ENCODE data around the gene FXYD5.
"Not testable (repeated sequence)": the region's sequence is repeated elsewhere in the genome, so short reads cannot be mapped to it uniquely, and the experiment has no call there.

DNA sequence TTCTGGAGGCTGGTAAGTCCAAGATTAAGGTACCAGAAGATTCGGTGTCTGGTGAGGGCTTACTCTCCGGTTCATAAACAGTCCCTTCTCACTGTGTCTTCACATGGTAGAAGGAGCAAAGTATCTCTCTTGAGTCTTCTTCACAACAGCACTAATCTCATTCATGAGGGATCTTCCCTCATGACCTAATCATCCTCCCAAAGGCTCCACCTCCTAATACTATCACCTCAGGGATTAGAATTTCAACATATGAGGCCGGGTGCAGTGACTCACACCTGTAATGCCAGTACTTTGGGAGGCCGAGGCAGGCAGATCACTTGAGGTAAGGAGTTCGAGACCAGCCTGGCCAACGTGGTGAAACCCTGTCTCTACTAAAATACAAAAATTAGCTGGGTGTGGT, 42.3 kb downstream of the FXYD5 start:
- TF ChIP-seq, protein P1, sequence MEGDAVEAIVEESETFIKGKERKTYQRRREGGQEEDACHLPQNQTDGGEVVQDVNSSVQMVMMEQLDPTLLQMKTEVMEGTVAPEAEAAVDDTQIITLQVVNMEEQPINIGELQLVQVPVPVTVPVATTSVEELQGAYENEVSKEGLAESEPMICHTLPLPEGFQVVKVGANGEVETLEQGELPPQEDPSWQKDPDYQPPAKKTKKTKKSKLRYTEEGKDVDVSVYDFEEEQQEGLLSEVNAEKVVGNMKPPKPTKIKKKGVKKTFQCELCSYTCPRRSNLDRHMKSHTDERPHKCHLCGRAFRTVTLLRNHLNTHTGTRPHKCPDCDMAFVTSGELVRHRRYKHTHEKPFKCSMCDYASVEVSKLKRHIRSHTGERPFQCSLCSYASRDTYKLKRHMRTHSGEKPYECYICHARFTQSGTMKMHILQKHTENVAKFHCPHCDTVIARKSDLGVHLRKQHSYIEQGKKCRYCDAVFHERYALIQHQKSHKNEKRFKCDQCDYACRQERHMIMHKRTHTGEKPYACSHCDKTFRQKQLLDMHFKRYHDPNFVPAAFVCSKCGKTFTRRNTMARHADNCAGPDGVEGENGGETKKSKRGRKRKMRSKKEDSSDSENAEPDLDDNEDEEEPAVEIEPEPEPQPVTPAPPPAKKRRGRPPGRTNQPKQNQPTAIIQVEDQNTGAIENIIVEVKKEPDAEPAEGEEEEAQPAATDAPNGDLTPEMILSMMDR (conservative IDR thresholded peaks at IDR 0.05 in 1 of 2, IDR thresholded peaks at IDR 0.05 in 1 of 2; ENCODE audit: low read depth in 1 of 2, low read length in 2 of 2): not testable (repeated sequence)
- not testable (repeated sequence) for TF ChIP-seq EZH2 (IDR thresholded peaks at IDR 0.05; ENCODE audit: low read length, missing control alignments)

All from fibroblast of lung (primary cell).